ENCODE data around the gene KCNIP3.
A peak's percentile ranks its signal among the peaks of the same experiment; 100 is the strongest.

Gene KCNIP3

GRCh38 chr2:95314598-95314963 is 17.4 kb downstream of the KCNIP3 start:
- Histone ChIP-seq H2BK120ac (ENCODE audit: low read depth, low read length) (no peak overlapping the region), H4K8ac (ENCODE audit: low read depth, low read length) (peak overlapping the region; percentile 52), H3K9me3 (replicated peaks in 1 of 2; ENCODE audit: control insufficient read depth in 2 of 2, insufficient read depth in 1 of 2, low read depth in 1 of 2, low read length in 2 of 2) (no peaks in the 10 kb centered on the region), H3K27ac (replicated peaks; ENCODE audit: low read length) (no peak overlapping the region), H3K4me3 (ENCODE audit: low read length in 2 of 2) (no peak overlapping the region), H3K23ac (ENCODE audit: low read depth, low read length, poor library complexity) (peak overlapping the region; percentile 49), H3K9ac (ENCODE audit: low read depth, low read length, poor library complexity) (no peak overlapping the region), H2BK12ac (ENCODE audit: low read length) (no peak overlapping the region), H3K4me1 (ENCODE audit: control insufficient read depth in 2 of 2, insufficient read depth in 1 of 2, low read depth in 1 of 2, low read length in 2 of 2) (peaks cover 2 to 12% of the 10 kb centered on the region in 2 donors), H3K4me2 (ENCODE audit: insufficient read depth, low read length, poor library complexity, severe bottlenecking) (no peak overlapping the region), H3K14ac (ENCODE audit: low read length) (no peak overlapping the region), H2BK15ac (ENCODE audit: low read length) (no peak overlapping the region), H2BK5ac (ENCODE audit: low read length) (peak overlapping the region; percentile 59), H4K91ac (ENCODE audit: low read depth, low read length, poor library complexity) (no peak overlapping the region), H3K36me3 (replicated peaks in 1 of 2; ENCODE audit: control insufficient read depth in 2 of 2, insufficient read depth in 2 of 2, low read length in 2 of 2) (no peaks in the 10 kb centered on the region), H3K27me3 (ENCODE audit: control insufficient read depth in 3 of 3, insufficient read depth in 3 of 3, low read depth in 1 of 3, low read length in 3 of 3) (peaks cover 0 to 24% (median 0%) of the 10 kb centered on the region in 3 experiments), H2AFZ (ENCODE audit: low read length) (no peak overlapping the region), H3K4ac (ENCODE audit: low read length) (no peak overlapping the region), H3K18ac (ENCODE audit: low read length) (peak overlapping the region; percentile 81), H2AK5ac (ENCODE audit: low read depth, low read length) (peak overlapping the region; percentile 8), H3K79me1 (ENCODE audit: low read depth, low read length) (no peaks in the 10 kb centered on the region)
- DNase-seq (ENCODE audit: low spot score): no peak
- no CpG with 5 or more reads among the region's 11 CpGs for WGBS, 2 donors (ENCODE audit: extremely low coverage in 2 of 2, insufficient read length in 2 of 2, insufficient replicate concordance in 1 of 2)

DNA sequence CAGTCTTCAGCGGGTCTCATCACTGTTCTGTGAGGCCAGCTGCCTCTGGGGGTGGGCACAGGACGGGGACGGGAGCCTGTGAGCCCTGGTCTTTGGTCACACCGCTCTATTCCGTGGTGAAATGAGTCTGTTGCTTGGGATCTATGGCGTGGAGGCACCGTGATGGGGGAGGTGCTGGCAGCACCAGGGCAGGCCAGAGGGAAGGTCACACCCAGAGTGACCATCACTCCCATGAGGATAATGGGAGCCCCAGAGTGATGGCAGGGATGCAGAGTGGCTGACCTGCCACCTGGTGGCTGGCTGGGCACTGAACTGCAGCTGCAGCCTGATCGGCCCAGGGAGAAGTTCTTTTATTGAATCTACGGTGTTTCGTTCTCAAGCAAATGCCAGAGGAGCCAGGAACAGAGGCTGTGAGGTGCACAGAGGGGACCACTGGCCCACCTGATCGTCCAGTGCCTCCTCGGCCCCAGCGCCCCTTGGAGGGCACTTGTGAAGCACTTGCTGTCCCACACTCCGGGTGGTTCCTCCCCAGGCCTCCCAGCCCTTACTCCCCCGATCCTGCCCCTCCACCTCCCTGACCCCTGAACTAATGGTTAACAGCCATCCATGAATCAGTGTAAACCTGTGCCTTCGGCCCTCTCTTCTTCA is 17.9 kb downstream of the KCNIP3 start:
- peak overlapping the region; percentile 56 for H2AK5ac ChIP-seq (ENCODE audit: low read depth, low read length)
- peak; percentile 29 for DNase-seq (ENCODE audit: low spot score)
- peak overlapping the region; percentile 69 for H2BK15ac ChIP-seq (ENCODE audit: low read length)
- no peak overlapping the region for H3K27ac ChIP-seq (replicated peaks; ENCODE audit: low read length)
- H4K8ac ChIP-seq (ENCODE audit: low read depth, low read length): peak overlapping the region; percentile 52
- H3K23ac ChIP-seq (ENCODE audit: low read depth, low read length, poor library complexity): peak overlapping the region; percentile 52
- no peak overlapping the region for H2BK120ac ChIP-seq (ENCODE audit: low read depth, low read length)
- no peak overlapping the region for H3K14ac ChIP-seq (ENCODE audit: low read length)
- H2AFZ ChIP-seq (ENCODE audit: low read length): no peak overlapping the region
- no peak overlapping the region for H2BK12ac ChIP-seq (ENCODE audit: low read length)
- no peak overlapping the region for H3K4me2 ChIP-seq (ENCODE audit: insufficient read depth, low read length, poor library complexity, severe bottlenecking)
- no peak overlapping the region for H3K4me3 ChIP-seq (ENCODE audit: low read length in 2 of 2)
- peak overlapping the region; percentile 81 for H3K18ac ChIP-seq (ENCODE audit: low read length)
- H4K91ac ChIP-seq (ENCODE audit: low read depth, low read length, poor library complexity): no peak overlapping the region
- peaks cover 0 to 29% (median 0%) of the 10 kb centered on the region in 3 experiments for H3K27me3 ChIP-seq (ENCODE audit: control insufficient read depth in 3 of 3, insufficient read depth in 3 of 3, low read depth in 1 of 3, low read length in 3 of 3)
- H3K4me1 ChIP-seq (ENCODE audit: control insufficient read depth in 2 of 2, insufficient read depth in 1 of 2, low read depth in 1 of 2, low read length in 2 of 2): peaks cover 2 to 12% of the 10 kb centered on the region in 2 donors
- no CpG with 5 or more reads among the region's 16 CpGs for WGBS, 2 donors (ENCODE audit: extremely low coverage in 2 of 2, insufficient read length in 2 of 2, insufficient replicate concordance in 1 of 2)
- H3K4ac ChIP-seq (ENCODE audit: low read length): no peak overlapping the region
- no peaks in the 10 kb centered on the region for H3K9me3 ChIP-seq (replicated peaks in 1 of 2; ENCODE audit: control insufficient read depth in 2 of 2, insufficient read depth in 1 of 2, low read depth in 1 of 2, low read length in 2 of 2)
- peak overlapping the region; percentile 50 for H3K9ac ChIP-seq (ENCODE audit: low read depth, low read length, poor library complexity)
- H3K79me1 ChIP-seq (ENCODE audit: low read depth, low read length): no peaks in the 10 kb centered on the region
- H3K36me3 ChIP-seq (replicated peaks in 1 of 2; ENCODE audit: control insufficient read depth in 2 of 2, insufficient read depth in 2 of 2, low read length in 2 of 2): no peaks in the 10 kb centered on the region
- peak overlapping the region; percentile 59 for H2BK5ac ChIP-seq (ENCODE audit: low read length)

- no peak overlapping the region for H2BK120ac ChIP-seq (ENCODE audit: low read depth, low read length)
- no peaks in the 10 kb centered on the region for H3K36me3 ChIP-seq (replicated peaks in 1 of 2; ENCODE audit: control insufficient read depth in 2 of 2, insufficient read depth in 2 of 2, low read length in 2 of 2)
- no peak overlapping the region for H2AFZ ChIP-seq (ENCODE audit: low read length)
- no peak overlapping the region for H3K9ac ChIP-seq (ENCODE audit: low read depth, low read length, poor library complexity)
- H3K4ac ChIP-seq (ENCODE audit: low read length): no peak overlapping the region
- no CpG with 5 or more reads among the region's 19 CpGs for WGBS, 2 donors (ENCODE audit: extremely low coverage in 2 of 2, insufficient read length in 2 of 2, insufficient replicate concordance in 1 of 2)
- H2BK5ac ChIP-seq (ENCODE audit: low read length): no peak overlapping the region
- peaks cover 0 to 28% (median 0%) of the 10 kb centered on the region in 3 experiments for H3K27me3 ChIP-seq (ENCODE audit: control insufficient read depth in 3 of 3, insufficient read depth in 3 of 3, low read depth in 1 of 3, low read length in 3 of 3)
- H3K27ac ChIP-seq (replicated peaks; ENCODE audit: low read length): no peak overlapping the region
- H3K18ac ChIP-seq (ENCODE audit: low read length): no peak overlapping the region
- no peak overlapping the region for H3K14ac ChIP-seq (ENCODE audit: low read length)
- no peak for DNase-seq (ENCODE audit: low spot score)
- H2BK15ac ChIP-seq (ENCODE audit: low read length): peak overlapping the region; percentile 69
- peaks cover 2 to 12% of the 10 kb centered on the region in 2 donors for H3K4me1 ChIP-seq (ENCODE audit: control insufficient read depth in 2 of 2, insufficient read depth in 1 of 2, low read depth in 1 of 2, low read length in 2 of 2)
- no peak overlapping the region for H3K23ac ChIP-seq (ENCODE audit: low read depth, low read length, poor library complexity)
- no peak overlapping the region for H4K8ac ChIP-seq (ENCODE audit: low read depth, low read length)
- no peaks in the 10 kb centered on the region for H3K9me3 ChIP-seq (replicated peaks in 1 of 2; ENCODE audit: control insufficient read depth in 2 of 2, insufficient read depth in 1 of 2, low read depth in 1 of 2, low read length in 2 of 2)
- no peak overlapping the region for H3K4me3 ChIP-seq (ENCODE audit: low read length in 2 of 2)
- no peak overlapping the region for H2BK12ac ChIP-seq (ENCODE audit: low read length)
- H4K91ac ChIP-seq (ENCODE audit: low read depth, low read length, poor library complexity): no peak overlapping the region
- peak overlapping the region; percentile 14 for H3K4me2 ChIP-seq (ENCODE audit: insufficient read depth, low read length, poor library complexity, severe bottlenecking)
- H3K79me1 ChIP-seq (ENCODE audit: low read depth, low read length): no peaks in the 10 kb centered on the region
- H2AK5ac ChIP-seq (ENCODE audit: low read depth, low read length): peak overlapping the region; percentile 85
These were observed 18.8 kb downstream of the KCNIP3 start for GRCh38 chr2:95315801-95316411.

GRCh38 chr2:95316466-95317122 is 19.4 kb downstream of the KCNIP3 start:
- no peak overlapping the region for H2BK12ac ChIP-seq (ENCODE audit: low read length)
- no peak overlapping the region for H3K4me2 ChIP-seq (ENCODE audit: insufficient read depth, low read length, poor library complexity, severe bottlenecking)
- H3K27ac ChIP-seq (replicated peaks; ENCODE audit: low read length): no peak overlapping the region
- peaks cover 2 to 15% of the 10 kb centered on the region in 2 donors for H3K4me1 ChIP-seq (ENCODE audit: control insufficient read depth in 2 of 2, insufficient read depth in 1 of 2, low read depth in 1 of 2, low read length in 2 of 2)
- no peak for DNase-seq (ENCODE audit: low spot score)
- no peak overlapping the region for H2BK120ac ChIP-seq (ENCODE audit: low read depth, low read length)
- WGBS, 2 donors (ENCODE audit: extremely low coverage in 2 of 2, insufficient read length in 2 of 2, insufficient replicate concordance in 1 of 2): no CpG with 5 or more reads among the region's 8 CpGs
- H3K9ac ChIP-seq (ENCODE audit: low read depth, low read length, poor library complexity): no peak overlapping the region
- no peak overlapping the region for H3K4ac ChIP-seq (ENCODE audit: low read length)
- no peak overlapping the region for H4K8ac ChIP-seq (ENCODE audit: low read depth, low read length)
- no peak overlapping the region for H3K23ac ChIP-seq (ENCODE audit: low read depth, low read length, poor library complexity)
- no peaks in the 10 kb centered on the region for H3K9me3 ChIP-seq (replicated peaks in 1 of 2; ENCODE audit: control insufficient read depth in 2 of 2, insufficient read depth in 1 of 2, low read depth in 1 of 2, low read length in 2 of 2)
- no peak overlapping the region for H3K14ac ChIP-seq (ENCODE audit: low read length)
- H3K4me3 ChIP-seq (ENCODE audit: low read length in 2 of 2): no peak overlapping the region
- H2AK5ac ChIP-seq (ENCODE audit: low read depth, low read length): peak overlapping the region; percentile 85
- H3K36me3 ChIP-seq (replicated peaks in 1 of 2; ENCODE audit: control insufficient read depth in 2 of 2, insufficient read depth in 2 of 2, low read length in 2 of 2): no peaks in the 10 kb centered on the region
- H2AFZ ChIP-seq (ENCODE audit: low read length): no peak overlapping the region
- H3K79me1 ChIP-seq (ENCODE audit: low read depth, low read length): no peaks in the 10 kb centered on the region
- H3K27me3 ChIP-seq (ENCODE audit: control insufficient read depth in 3 of 3, insufficient read depth in 3 of 3, low read depth in 1 of 3, low read length in 3 of 3): peaks cover 0 to 24% (median 0%) of the 10 kb centered on the region in 3 experiments
- H3K18ac ChIP-seq (ENCODE audit: low read length): no peak overlapping the region
- H2BK5ac ChIP-seq (ENCODE audit: low read length): no peak overlapping the region
- no peak overlapping the region for H4K91ac ChIP-seq (ENCODE audit: low read depth, low read length, poor library complexity)
- H2BK15ac ChIP-seq (ENCODE audit: low read length): no peak overlapping the region

Data from neuronal stem cell (in vitro differentiated cells).